ENCODE measurements around the gene OGDH. TPM values are rescaled to one million over a fixed set of nuclear protein-coding genes. Genes with fewer than 3 reads are reported as not detected.

Gene OGDH
- total and polyA plus RNA-seq, 4 experiments from 2014 or later: 42.2 to 126 (median 88.8) TPM

DNA sequence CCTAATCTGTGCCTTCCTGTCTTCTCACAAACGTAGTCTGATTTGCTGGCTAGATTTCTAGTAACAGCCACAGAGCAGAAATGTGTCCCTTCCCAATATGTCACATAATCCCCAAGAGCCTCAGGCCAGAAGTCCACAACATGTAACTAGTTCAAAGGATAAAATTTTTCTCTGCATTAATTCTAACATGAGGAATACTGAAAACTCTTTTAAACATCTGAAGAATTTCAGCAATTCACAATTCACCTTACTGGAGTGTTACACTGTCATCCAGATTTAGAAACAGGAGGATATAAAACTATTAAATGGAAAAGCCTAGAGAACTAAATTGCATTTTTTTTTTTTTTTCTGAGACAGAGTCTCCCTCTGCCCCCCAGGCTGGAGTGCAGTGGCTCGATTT, 30.2 kb upstream of the OGDH start:
- ChIA-PET POLR2A (ENCODE audit: partially characterized antibody) (interaction anchor here (0.7 to 1.5 kb wide), 5 partner anchors 17 to 500 kb away, joined by 3 to 4 read pairs (median 3); partner anchors contain the start of gene OGDH), CTCF (ENCODE audit: partially characterized antibody) (interaction anchor here (5.4 kb wide), 1 partner anchor 11 kb away, joined by 36 read pairs; no protein-coding TSS in a partner anchor)
- H3K4me1 ChIP-seq (ENCODE audit: insufficient read depth, low read length): peaks cover 55% of the 10 kb centered on the region
- peaks cover 44% of the 10 kb centered on the region for H3K36me3 ChIP-seq (ENCODE audit: insufficient read depth, low read length)
- Mint-ChIP-seq H3K9me3 (no peaks in the 10 kb centered on the region), H3K4me3 (peak overlapping the region in 4 of 8 donors; percentile 1 to 60 (median 56)), H3K36me3 (peaks cover 37 to 73% of the 10 kb centered on the region in 2 donors), H3K27me3 (no peaks in the 10 kb centered on the region), H3K4me1 (peaks cover 38 to 64% (median 51%) of the 10 kb centered on the region in 4 donors), H3K27ac (peak overlapping the region in 6 of 7 donors; percentile 18 to 99 (median 65))
- H3K9me3 ChIP-seq (ENCODE audit: control insufficient read depth in 1 of 2, low read length in 2 of 2): no peaks in the 10 kb centered on the region
- H3K27me3 ChIP-seq (ENCODE audit: insufficient read depth, low read length): no peaks in the 10 kb centered on the region
- H3K27ac ChIP-seq (ENCODE audit: low read depth, low read length): no peak overlapping the region
- H3K4me3 ChIP-seq (ENCODE audit: low read length in 2 of 2): no peak overlapping the region
- no peak for DNase-seq
- intact Hi-C loops (cut with micrococcal nuclease): no loop called here

DNA sequence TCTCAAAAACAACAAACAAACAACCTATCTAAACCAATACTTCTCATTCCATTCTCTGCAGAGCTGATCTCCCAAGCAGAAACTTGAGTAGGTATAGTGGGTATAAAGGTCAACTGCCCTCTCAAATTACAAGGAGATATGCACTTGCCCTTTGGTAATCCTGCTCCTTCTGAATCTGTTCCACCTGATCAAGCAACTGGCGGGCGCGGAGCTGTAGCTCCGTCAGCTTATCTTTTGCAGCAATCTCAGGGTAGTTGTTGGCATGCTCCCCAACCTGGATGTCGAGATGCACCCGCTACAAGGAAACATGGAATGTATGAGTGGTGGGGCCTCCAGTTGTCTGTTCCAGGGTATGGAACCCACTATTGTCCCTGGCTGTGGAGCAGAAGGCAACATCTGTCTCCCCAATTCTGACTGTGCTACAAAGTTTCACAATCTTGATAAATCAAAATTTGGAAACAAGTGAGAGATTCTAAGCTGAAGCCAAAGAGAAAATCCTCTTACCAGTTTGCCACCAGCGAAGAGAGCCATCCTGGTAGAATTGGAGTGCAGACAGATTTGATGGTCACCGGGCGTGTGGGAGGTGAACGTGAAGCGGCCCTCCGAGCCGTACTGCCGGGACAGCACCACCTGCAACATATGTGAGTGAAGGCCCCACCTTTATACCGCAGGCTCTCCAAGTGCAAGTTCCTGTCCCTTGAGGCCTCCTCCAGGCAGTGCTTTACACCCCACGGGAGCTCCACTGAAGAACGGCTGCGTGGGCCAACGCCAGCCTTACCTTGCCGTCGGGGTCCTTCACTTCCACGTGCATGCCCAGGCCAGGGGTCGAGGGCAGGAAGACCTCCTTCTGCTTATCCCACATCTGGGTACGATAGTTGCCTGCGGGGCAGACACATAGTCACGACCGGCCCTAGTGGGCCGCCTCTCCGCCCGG, 25.2 kb upstream of the OGDH start:
- CTCF ChIA-PET (ENCODE audit: partially characterized antibody): interaction anchor here (1.0 to 4.2 kb wide), 6 partner anchors 10 to 340 kb away, joined by 3 to 32 read pairs (median 6); partner anchors contain the start of gene H2AZ2
- Mint-ChIP-seq H3K27ac (peak overlapping the region; percentile 97 to 99 (median 98)), H3K27me3 (no peaks in the 10 kb centered on the region), H3K4me3 (peak overlapping the region; percentile 90 to 95 (median 92)), H3K36me3 (peaks cover 23 to 39% of the 10 kb centered on the region in 2 donors), H3K9me3 (no peaks in the 10 kb centered on the region), H3K4me1 (peaks cover 19 to 46% (median 34%) of the 10 kb centered on the region in 4 donors)
- peak overlapping the region; percentile 89 for H3K27ac ChIP-seq (ENCODE audit: low read depth, low read length)
- POLR2A ChIA-PET (ENCODE audit: partially characterized antibody): interaction anchor here (0.9 to 4.9 kb wide), 27 partner anchors 9 to 554 kb away, joined by 3 to 94 read pairs (median 6); partner anchors contain the start of genes CCM2, DBNL, DDX56 and H2AZ2
- H3K4me1 ChIP-seq (ENCODE audit: insufficient read depth, low read length): peaks cover 34% of the 10 kb centered on the region
- peak overlapping the region; percentile 71 to 79 for H3K4me3 ChIP-seq (ENCODE audit: low read length in 2 of 2)
- peaks cover 27% of the 10 kb centered on the region for H3K36me3 ChIP-seq (ENCODE audit: insufficient read depth, low read length)
- peak; percentile 51 to 78 (median 60) for DNase-seq
- H3K9me3 ChIP-seq (ENCODE audit: control insufficient read depth in 1 of 2, low read length in 2 of 2): no peaks in the 10 kb centered on the region
- no peaks in the 10 kb centered on the region for H3K27me3 ChIP-seq (ENCODE audit: insufficient read depth, low read length)
- intact Hi-C loops (cut with micrococcal nuclease): no loop called here

DNA sequence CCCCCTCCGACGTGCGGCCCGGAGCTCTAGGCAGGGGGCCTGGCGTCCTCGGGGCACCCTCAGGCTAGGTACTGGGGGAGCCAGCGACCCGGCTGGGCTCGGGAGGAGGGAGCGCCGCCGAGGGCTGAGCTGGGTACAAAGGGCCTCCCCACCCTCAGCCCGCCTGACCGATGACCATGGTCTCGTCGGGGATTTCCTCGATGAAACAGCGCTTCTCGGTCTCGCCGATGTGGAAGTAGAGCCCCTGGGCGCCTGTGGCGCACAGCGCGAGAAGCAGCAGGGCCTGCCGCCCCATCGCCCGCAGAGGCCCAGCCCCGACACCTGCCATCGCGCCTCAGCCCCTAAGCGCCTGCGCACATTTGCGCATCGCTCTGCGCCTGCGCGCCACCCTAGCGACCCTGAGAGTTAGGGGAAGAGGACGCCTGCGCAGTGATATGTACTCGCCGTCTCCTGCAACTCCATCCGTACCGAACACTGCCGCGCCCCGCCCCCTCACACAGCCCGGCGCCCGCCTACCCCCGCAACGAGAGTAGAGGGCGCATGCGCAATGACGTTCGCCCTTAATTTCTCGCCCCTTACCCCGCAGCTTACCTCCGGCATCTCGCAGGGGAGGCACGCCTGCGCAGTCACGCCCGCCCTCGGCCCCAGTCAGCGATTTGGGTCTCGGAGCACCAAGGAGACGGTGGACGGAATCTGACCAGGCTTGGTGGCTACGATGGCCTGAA, 24.4 kb upstream of the OGDH start, which contains the start of gene TMED4:
Gene TMED4, minus strand, starts transcription at position 353 of the 725 bp plus-strand sequence. Its CDS starts 25 bp downstream, at position 328.
- Mint-ChIP-seq H3K27ac (peak within 1 kb of the TSS; percentile 97 to 99 (median 98)), H3K4me3 (peak within 1 kb of the TSS; percentile 90 to 95 (median 92)), H3K9me3 (no peaks in the 10 kb centered on the region), H3K36me3 (peaks cover 22 to 38% of the 10 kb centered on the region in 2 donors), H3K27me3 (no peaks in the 10 kb centered on the region), H3K4me1 (peaks cover 18 to 44% (median 32%) of the 10 kb centered on the region in 4 donors)
- POLR2A ChIA-PET (ENCODE audit: partially characterized antibody): interaction anchor here (0.6 to 4.9 kb wide), 36 partner anchors 9 to 554 kb away, joined by 3 to 94 read pairs (median 5); partner anchors contain the start of genes CCM2, DBNL, DDX56 and H2AZ2
- DNase-seq: peak; percentile 100
- Histone ChIP-seq H3K36me3 (ENCODE audit: insufficient read depth, low read length) (peaks cover 27% of the 10 kb centered on the region), H3K4me3 (ENCODE audit: low read length in 2 of 2) (peak within 1 kb of the TSS; percentile 79 to 98), H3K27me3 (ENCODE audit: insufficient read depth, low read length) (no peaks in the 10 kb centered on the region), H3K4me1 (ENCODE audit: insufficient read depth, low read length) (peaks cover 34% of the 10 kb centered on the region), H3K9me3 (ENCODE audit: control insufficient read depth in 1 of 2, low read length in 2 of 2) (no peaks in the 10 kb centered on the region), H3K27ac (ENCODE audit: low read depth, low read length) (peak within 1 kb of the TSS; percentile 89)
- CTCF ChIA-PET (ENCODE audit: partially characterized antibody): interaction anchor here (1.0 to 4.2 kb wide), 11 partner anchors 8 to 339 kb away, joined by 3 to 32 read pairs (median 4); partner anchors contain the start of genes DDX56 and H2AZ2
- intact Hi-C loops (cut with micrococcal nuclease): loop anchor here (1.0 to 2.0 kb wide), 6 partner anchors 8 to 303 kb away; partner anchors contain the start of genes H2AZ2, OGDH, PPIA and PURB

DNA sequence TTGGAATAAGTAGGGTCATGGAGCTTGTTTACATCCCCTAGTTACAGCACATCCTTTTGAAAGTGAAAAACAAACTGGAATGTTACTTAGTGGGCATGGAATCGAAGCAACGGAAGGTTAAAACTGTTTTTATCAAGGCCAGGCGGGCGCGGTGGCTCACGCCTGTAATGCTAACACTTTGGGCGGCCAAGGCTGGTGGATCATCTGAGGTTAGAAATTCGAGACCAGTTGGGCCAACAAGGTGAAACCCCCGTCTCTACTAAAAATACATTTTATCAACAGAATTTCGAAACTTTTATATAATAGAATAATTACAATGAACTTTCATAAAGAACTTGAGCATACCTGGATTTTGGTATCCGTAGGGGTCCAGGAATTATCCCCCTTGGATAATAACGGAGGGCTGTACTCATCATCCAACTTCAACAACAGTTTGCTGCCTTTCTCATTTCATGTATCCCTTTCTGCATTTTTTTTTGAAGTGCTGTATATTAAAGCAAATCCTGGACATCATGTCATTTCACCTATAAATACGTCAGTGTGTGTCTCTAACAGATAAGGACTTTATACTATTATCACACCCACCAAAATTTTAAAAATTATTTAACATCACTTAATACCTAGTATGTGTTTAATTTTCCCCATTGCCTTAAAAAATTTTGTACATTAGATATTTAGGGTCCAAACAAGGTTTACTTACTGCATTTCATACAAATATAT, 23.1 kb upstream of the OGDH start:
- no peak for DNase-seq
- no peaks in the 10 kb centered on the region for H3K27me3 ChIP-seq (ENCODE audit: insufficient read depth, low read length)
- no peaks in the 10 kb centered on the region for H3K9me3 ChIP-seq (ENCODE audit: control insufficient read depth in 1 of 2, low read length in 2 of 2)
- intact Hi-C loops (cut with micrococcal nuclease): loop anchor here (2.0 kb wide), 1 partner anchor 165 kb away; the partner anchor contains the start of gene ZMIZ2
- H3K4me1 Mint-ChIP-seq: peaks cover 23 to 50% (median 37%) of the 10 kb centered on the region in 4 donors
- H3K4me3 Mint-ChIP-seq: peak overlapping the region; percentile 90 to 95 (median 92)
- peaks cover 23% of the 10 kb centered on the region for H3K36me3 ChIP-seq (ENCODE audit: insufficient read depth, low read length)
- peak overlapping the region; percentile 89 for H3K27ac ChIP-seq (ENCODE audit: low read depth, low read length)
- no peaks in the 10 kb centered on the region for H3K27me3 Mint-ChIP-seq
- H3K36me3 Mint-ChIP-seq: peaks cover 22 to 33% of the 10 kb centered on the region in 2 donors
- POLR2A ChIA-PET (ENCODE audit: partially characterized antibody): interaction anchor here (0.8 to 4.9 kb wide), 17 partner anchors 11 to 382 kb away, joined by 3 to 94 read pairs (median 18); partner anchors contain the start of genes DDX56, H2AZ2, NUDCD3 and OGDH
- CTCF ChIA-PET (ENCODE audit: partially characterized antibody): interaction anchor here (1.0 to 4.2 kb wide), 8 partner anchors 8 to 338 kb away, joined by 3 to 32 read pairs (median 6); partner anchors contain the start of gene H2AZ2
- H3K27ac Mint-ChIP-seq: peak overlapping the region; percentile 97 to 99 (median 98)
- no peaks in the 10 kb centered on the region for H3K9me3 Mint-ChIP-seq
- H3K4me1 ChIP-seq (ENCODE audit: insufficient read depth, low read length): peaks cover 34% of the 10 kb centered on the region
- H3K4me3 ChIP-seq (ENCODE audit: low read length in 2 of 2): peak overlapping the region in 1 of 2 donors; percentile 79

DNA sequence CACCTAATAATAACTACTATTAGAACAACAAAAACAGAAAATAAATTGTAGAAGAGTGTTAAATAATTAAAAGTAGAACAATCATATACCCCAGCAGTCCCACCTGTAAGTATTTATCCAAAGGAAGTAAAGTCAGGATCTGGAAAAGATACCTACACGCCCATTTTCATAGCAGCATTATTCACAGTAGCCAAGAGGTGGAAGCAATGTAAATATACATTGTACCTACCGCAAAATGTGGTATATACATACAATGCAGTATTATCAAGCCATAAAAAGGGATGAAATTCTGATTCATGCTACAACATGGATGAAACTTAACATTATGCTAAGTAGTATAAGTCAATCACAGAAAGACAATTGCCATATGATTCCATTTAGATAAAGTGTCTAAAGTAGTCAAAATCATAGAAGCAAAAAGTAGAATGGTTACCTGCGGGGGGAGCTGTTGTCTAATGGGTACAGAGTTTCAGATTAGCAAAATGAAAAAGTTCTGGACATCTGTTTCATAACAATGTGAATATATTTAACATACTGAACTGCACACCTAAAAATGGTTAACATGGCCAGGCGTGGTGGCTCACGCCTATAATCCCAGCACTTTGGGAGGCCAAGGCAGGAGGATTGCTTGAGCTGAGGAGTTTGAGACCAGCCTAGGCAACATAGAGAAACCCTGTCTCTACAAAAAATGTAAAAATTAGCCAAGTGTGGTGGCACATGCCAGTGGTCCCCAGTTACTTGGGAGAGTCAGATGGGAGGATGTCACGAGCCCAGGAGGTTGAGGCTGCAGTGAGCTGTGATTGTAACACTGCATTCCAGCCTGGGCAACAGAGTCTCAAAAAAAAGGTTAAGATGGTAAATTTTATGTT, 18.4 kb upstream of the OGDH start:
- Histone ChIP-seq H3K27me3 (ENCODE audit: insufficient read depth, low read length) (no peaks in the 10 kb centered on the region), H3K9me3 (ENCODE audit: control insufficient read depth in 1 of 2, low read length in 2 of 2) (no peaks in the 10 kb centered on the region), H3K27ac (ENCODE audit: low read depth, low read length) (no peak overlapping the region), H3K4me1 (ENCODE audit: insufficient read depth, low read length) (peaks cover 2% of the 10 kb centered on the region), H3K36me3 (ENCODE audit: insufficient read depth, low read length) (no peaks in the 10 kb centered on the region), H3K4me3 (ENCODE audit: low read length in 2 of 2) (no peak overlapping the region)
- Mint-ChIP-seq H3K27ac (peak overlapping the region in 5 of 7 donors; percentile 42 to 86 (median 68)), H3K4me1 (peaks cover 5 to 16% (median 9%) of the 10 kb centered on the region in 4 donors), H3K4me3 (no peak overlapping the region), H3K36me3 (no peaks in the 10 kb centered on the region), H3K9me3 (no peaks in the 10 kb centered on the region), H3K27me3 (no peaks in the 10 kb centered on the region)
- CTCF ChIA-PET (ENCODE audit: partially characterized antibody): interaction anchor here (0.7 to 4.8 kb wide), 22 partner anchors 11 to 548 kb away, joined by 3 to 34 read pairs (median 4); no protein-coding TSS in a partner anchor
- POLR2A ChIA-PET (ENCODE audit: partially characterized antibody): interaction anchor here (0.7 to 1.5 kb wide), 7 partner anchors 18 to 259 kb away, joined by 3 to 15 read pairs (median 6); partner anchors contain the start of genes H2AZ2 and ZMIZ2
- intact Hi-C loops (cut with micrococcal nuclease): loop anchor here (1.0 kb wide), 6 partner anchors 51 to 548 kb away; no protein-coding TSS in a partner anchor
- DNase-seq: peak; percentile 65 to 73 (median 71)
